ENCODE data around the gene IPMK.
"Not testable (repeated sequence)": the region's sequence is repeated elsewhere in the genome, so short reads cannot be mapped to it uniquely, and the experiment has no call there.

Gene IPMK

GRCh38 chr10:58174831-58175230, 92.9 kb downstream of the IPMK start:
- H3K4me3 ChIP-seq (ENCODE audit: low read depth, low read length): no peak overlapping the region
- DNase-seq (ENCODE audit: low read depth): no peak

- no peak for DNase-seq (ENCODE audit: low read depth)
- no peak overlapping the region for H3K4me3 ChIP-seq (ENCODE audit: low read depth, low read length)
Measured at GRCh38 chr10:58173391-58173790, 94.3 kb downstream of the IPMK start.

DNA sequence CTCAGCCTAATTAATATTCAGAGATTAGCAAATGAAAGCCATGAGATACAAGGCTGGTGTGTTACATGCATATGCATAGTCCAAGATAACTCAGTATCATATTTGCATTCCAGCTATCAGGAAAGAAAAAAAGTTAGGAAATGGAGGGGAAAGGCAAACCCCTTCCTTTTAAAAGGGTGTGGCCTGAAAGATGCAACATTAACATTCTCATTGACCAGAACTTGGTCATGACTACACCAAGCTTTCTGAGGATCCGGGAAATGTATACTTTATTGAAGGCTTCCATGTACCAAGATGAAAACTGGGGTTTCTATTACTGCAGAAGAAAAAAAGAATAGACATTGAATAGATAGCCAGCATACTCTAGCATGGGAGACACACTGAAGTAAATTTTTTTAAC, 96.5 kb downstream of the IPMK start:
- no peak for DNase-seq (ENCODE audit: low read depth)
- H3K4me3 ChIP-seq (ENCODE audit: low read depth, low read length): no peak overlapping the region

DNA sequence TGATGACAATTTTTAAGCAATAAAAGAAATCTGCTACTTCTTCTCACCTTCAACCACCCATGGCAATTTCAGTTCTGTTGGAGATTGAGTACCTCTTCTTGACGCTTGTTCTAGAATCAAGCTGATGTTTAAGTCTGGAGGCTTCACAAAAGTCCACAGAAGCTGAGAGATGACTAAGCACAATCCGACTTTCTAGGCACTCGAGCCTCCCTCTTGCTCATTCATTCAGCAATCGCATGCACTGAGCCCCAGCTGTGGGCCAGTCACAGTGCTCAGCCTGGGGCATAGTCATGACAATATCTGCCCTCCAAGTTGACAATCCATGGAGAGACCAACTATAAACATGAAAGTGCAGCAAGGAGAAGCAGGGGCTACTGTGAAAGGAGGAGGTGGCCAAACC, 103.2 kb downstream of the IPMK start:
- DNase-seq (ENCODE audit: low read depth): no peak
- H3K4me3 ChIP-seq (ENCODE audit: low read depth, low read length): no peak overlapping the region

GRCh38 chr10:58158806-58159205, 108.9 kb downstream of the IPMK start:
- H3K4me3 ChIP-seq (ENCODE audit: low read depth, low read length): no peak overlapping the region
- DNase-seq (ENCODE audit: low read depth): peak; percentile 44

DNA sequence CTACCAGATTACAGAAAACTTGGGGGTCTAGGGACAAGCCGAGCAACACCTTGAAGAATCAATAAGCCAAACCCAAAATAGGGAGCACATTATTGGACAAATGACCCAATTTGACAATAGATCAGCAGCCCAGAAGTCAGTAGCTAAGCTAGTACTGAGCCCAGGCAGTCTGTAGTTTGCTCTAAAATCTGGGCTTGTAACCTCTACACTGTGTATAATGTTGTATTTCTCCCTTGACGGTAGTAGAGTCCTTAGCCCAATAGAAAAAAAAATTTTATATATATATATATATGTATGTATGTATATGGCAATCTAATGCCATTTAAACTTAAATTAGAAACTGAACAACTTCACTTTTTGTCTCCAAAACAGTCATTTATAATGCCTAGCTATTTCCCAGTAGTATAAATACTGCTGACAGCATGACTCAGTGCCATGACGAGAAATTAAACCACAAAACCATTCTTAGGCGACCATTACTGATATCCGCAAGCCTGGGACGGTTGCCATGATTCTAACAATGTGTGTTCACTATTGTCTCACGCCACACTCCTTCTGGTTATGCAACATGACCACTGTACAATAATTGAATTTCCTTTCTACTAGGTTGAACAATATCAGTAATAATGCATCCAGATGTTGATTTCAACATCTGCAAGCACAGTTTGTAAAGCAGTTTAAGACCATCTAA, 110.5 kb downstream of the IPMK start:
- no peak overlapping the region for H3K4me3 ChIP-seq (ENCODE audit: low read depth, low read length)
- DNase-seq (ENCODE audit: low read depth): peak; percentile 97

DNA sequence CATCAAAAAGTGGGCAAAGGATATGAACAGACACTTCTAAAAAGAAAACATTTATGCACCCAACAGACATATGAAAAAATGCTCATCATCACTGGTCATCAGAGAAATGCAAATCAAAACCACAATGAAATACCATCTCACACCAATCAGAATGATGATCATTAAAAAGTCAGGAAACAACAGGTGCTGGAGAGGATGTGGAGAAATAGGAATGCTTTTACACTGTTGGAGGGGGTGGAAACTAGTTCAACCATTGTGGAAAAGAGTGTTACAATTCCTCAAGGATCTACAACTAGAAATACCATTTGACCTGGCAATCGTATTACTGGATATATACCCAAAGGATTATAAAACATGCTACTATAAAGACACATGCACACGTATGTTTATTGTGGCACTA, 111.8 kb downstream of the IPMK start:
- DNase-seq (ENCODE audit: low read depth); H3K4me3 ChIP-seq (ENCODE audit: low read depth, low read length): not testable (repeated sequence)

- DNase-seq (ENCODE audit: low read depth): no peak
- H3K4me3 ChIP-seq (ENCODE audit: low read depth, low read length): no peak overlapping the region
Measured at GRCh38 chr10:58153751-58154150, 113.9 kb downstream of the IPMK start.

GRCh38 chr10:58152673-58153263, 114.9 kb downstream of the IPMK start:
- DNase-seq (ENCODE audit: low read depth): peak; percentile 22
- H3K4me3 ChIP-seq (ENCODE audit: low read depth, low read length): no peak overlapping the region

GRCh38 chr10:58150290-58150689, 117.4 kb downstream of the IPMK start:
- DNase-seq (ENCODE audit: low read depth): no peak
- H3K4me3 ChIP-seq (ENCODE audit: low read depth, low read length): no peak overlapping the region

DNA sequence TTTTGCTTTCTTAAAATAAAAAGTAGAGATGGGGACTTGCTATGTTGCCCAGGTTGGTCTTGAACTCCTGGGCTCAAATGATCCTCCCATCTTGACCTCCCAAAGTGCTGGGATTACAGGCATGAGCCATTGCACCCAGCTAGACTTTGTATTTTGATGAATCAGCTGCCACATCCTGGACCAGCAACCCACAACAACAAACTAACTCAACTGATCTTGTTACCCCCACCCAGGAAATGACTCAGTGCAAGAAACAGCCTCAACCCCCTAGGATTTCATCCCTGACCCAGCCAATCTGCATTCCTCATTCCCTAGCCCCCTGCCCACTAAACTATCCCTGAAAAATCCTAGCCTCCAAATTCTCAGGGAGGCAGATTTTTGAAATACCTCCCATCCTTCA, 123.8 kb downstream of the IPMK start:
- no peak for DNase-seq (ENCODE audit: low read depth)
- no peak overlapping the region for H3K4me3 ChIP-seq (ENCODE audit: low read depth, low read length)
